ENCODE data around the gene PKD1.

Gene PKD1

DNA sequence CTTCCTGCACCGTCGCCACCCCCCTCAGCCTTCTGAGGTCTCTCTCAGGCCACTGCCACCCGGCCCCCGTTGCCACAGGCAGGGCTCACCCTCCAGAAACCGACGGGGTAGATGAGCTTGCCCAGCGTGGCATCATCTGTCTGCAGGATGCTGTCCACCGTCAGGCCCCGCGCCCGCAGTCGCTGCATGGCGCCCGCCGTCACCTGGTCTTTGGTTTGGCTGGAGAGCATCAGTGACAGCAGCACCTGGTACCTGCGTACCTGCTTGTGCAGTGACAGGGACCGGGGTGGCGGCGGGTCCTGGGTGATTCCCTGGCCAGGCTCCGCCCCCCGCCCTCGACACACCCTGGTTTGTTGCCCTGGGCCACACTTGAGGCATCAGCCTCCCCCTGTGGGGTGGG, 91.2 kb downstream of the PKD1 start:
- peaks cover 35% of the 10 kb centered on the region for H3K4me1 ChIP-seq (ENCODE audit: insufficient read depth, low read length)
- H3K9me3 ChIP-seq (ENCODE audit: low read length): no peaks in the 10 kb centered on the region
- H3K27me3 ChIP-seq (ENCODE audit: control insufficient read depth in 1 of 2, insufficient read depth in 2 of 2, low read length in 2 of 2): no peaks in the 10 kb centered on the region
- H3K27ac ChIP-seq (ENCODE audit: low read depth, low read length): no peak overlapping the region
- H3K9ac ChIP-seq (ENCODE audit: low read length): no peak overlapping the region
- no peaks in the 10 kb centered on the region for H3K36me3 ChIP-seq (ENCODE audit: insufficient read depth, low read length)
- no peak overlapping the region for H3K4me3 ChIP-seq (ENCODE audit: low read depth in 1 of 2, low read length in 2 of 2)

DNA sequence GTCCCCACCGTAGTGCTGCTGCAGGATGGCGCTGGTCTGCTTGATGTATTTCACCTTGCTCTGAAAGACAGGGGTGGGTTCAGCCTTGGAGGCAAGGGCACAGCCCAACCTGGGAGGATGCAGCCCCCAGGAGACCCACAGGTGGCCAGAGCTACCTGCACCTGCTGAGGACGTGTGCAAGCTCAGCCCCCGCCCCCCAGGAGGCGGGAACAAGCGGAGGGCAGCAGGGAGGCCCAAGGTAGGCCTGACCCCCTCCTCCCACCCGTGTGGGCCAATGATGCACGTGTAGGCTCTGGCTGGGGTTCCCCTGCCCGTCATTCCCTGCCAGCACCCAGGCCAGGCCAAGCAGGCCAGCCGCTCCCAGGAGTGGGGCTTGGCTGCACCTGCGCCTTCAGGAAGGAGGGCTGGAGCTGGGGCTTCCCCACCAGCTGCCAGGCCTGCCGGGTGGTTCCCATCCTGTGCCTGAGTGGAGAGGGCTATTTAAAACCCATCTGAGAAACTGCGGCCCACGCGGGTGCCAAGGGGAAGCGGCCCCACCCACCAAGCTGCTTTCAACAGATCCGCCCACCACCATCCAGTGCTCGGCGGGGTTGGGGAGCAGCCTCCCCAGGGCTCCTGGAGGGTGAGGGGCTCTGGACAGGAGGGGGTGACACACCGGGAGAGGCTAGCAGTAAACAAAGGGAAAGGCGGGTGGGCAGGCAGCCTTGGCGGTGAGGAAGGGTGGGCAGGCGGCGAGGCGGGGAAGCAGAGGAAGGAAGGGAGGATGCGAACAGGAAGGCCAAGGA, 91.8 kb downstream of the PKD1 start:
- Histone ChIP-seq H3K4me3 (ENCODE audit: low read depth in 1 of 2, low read length in 2 of 2) (no peak overlapping the region), H3K4me1 (ENCODE audit: insufficient read depth, low read length) (peaks cover 41% of the 10 kb centered on the region), H3K27me3 (ENCODE audit: control insufficient read depth in 1 of 2, insufficient read depth in 2 of 2, low read length in 2 of 2) (no peaks in the 10 kb centered on the region), H3K9ac (ENCODE audit: low read length) (no peak overlapping the region), H3K36me3 (ENCODE audit: insufficient read depth, low read length) (no peaks in the 10 kb centered on the region), H3K27ac (ENCODE audit: low read depth, low read length) (no peak overlapping the region), H3K9me3 (ENCODE audit: low read length) (no peaks in the 10 kb centered on the region)

- Histone ChIP-seq H3K27ac (ENCODE audit: low read depth, low read length) (no peak overlapping the region), H3K9ac (ENCODE audit: low read length) (no peak overlapping the region), H3K4me3 (ENCODE audit: low read depth in 1 of 2, low read length in 2 of 2) (no peak overlapping the region), H3K36me3 (ENCODE audit: insufficient read depth, low read length) (no peaks in the 10 kb centered on the region), H3K4me1 (ENCODE audit: insufficient read depth, low read length) (peaks cover 40% of the 10 kb centered on the region), H3K27me3 (ENCODE audit: control insufficient read depth in 1 of 2, insufficient read depth in 2 of 2, low read length in 2 of 2) (no peaks in the 10 kb centered on the region), H3K9me3 (ENCODE audit: low read length) (no peaks in the 10 kb centered on the region)
These were observed 92.6 kb downstream of the PKD1 start for GRCh38 chr16:2042986-2043666.

- H3K4me3 ChIP-seq (ENCODE audit: low read depth in 1 of 2, low read length in 2 of 2): no peak overlapping the region
These were observed 93.3 kb downstream of the PKD1 start for GRCh38 chr16:2042171-2042985.

GRCh38 chr16:2040787-2041522, 94.7 kb downstream of the PKD1 start:
- H3K4me1 ChIP-seq (ENCODE audit: insufficient read depth, low read length): peaks cover 47% of the 10 kb centered on the region
- no peaks in the 10 kb centered on the region for H3K27me3 ChIP-seq (ENCODE audit: control insufficient read depth in 1 of 2, insufficient read depth in 2 of 2, low read length in 2 of 2)
- no peak overlapping the region for H3K9ac ChIP-seq (ENCODE audit: low read length)
- no peak overlapping the region for H3K27ac ChIP-seq (ENCODE audit: low read depth, low read length)
- H3K4me3 ChIP-seq (ENCODE audit: low read depth in 1 of 2, low read length in 2 of 2): no peak overlapping the region
- H3K36me3 ChIP-seq (ENCODE audit: insufficient read depth, low read length): no peaks in the 10 kb centered on the region
- no peaks in the 10 kb centered on the region for H3K9me3 ChIP-seq (ENCODE audit: low read length)

More at GRCh38 chr16:2042171-2042985, 93.3 kb downstream of the PKD1 start:
- Histone ChIP-seq H3K36me3 (ENCODE audit: insufficient read depth, low read length) (no peaks in the 10 kb centered on the region), H3K4me1 (ENCODE audit: insufficient read depth, low read length) (peaks cover 46% of the 10 kb centered on the region), H3K27me3 (ENCODE audit: control insufficient read depth in 1 of 2, insufficient read depth in 2 of 2, low read length in 2 of 2) (no peaks in the 10 kb centered on the region), H3K27ac (ENCODE audit: low read depth, low read length) (no peak overlapping the region), H3K9me3 (ENCODE audit: low read length) (no peaks in the 10 kb centered on the region), H3K9ac (ENCODE audit: low read length) (no peak overlapping the region)

DNA sequence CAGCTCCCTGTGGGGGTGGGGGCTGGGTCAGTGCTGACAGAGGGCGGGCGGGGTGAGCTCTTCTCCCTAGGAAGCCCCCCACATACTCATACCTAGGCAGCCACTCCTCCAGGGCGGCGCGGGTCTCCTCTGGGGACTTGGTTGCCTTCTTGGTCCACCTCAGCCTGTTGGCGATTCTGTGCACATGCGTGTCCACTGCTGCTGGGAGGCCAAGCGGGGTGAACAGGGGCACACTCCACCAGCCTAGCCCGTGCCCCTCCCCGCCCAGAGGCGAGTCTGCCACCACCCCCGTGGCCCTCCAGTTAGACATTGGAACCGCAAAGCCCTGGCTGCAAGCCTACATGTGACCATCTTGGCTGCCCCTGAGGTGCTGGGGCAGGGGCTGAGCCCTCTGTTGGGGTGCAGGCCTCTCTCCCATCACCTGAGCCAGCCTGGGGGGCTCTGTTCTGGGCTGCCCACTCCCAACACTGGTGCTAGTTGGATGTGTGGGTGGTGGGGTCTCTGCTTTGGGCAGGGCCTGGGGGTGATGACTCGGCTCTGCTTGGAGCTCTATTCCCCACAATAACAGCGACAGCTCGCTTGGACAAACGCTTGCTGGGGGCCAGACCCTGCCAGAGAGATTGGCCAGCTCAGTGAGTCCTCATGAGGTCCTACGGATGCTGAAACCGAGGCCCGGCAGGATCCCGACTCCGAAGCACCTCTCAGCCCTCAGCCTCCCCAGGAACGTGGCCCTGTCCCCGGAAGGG, 95.5 kb downstream of the PKD1 start:
- no peak overlapping the region for H3K27ac ChIP-seq (ENCODE audit: low read depth, low read length)
- H3K9me3 ChIP-seq (ENCODE audit: low read length): no peaks in the 10 kb centered on the region
- peaks cover 51% of the 10 kb centered on the region for H3K4me1 ChIP-seq (ENCODE audit: insufficient read depth, low read length)
- no peak overlapping the region for H3K9ac ChIP-seq (ENCODE audit: low read length)
- H3K27me3 ChIP-seq (ENCODE audit: control insufficient read depth in 1 of 2, insufficient read depth in 2 of 2, low read length in 2 of 2): no peaks in the 10 kb centered on the region
- no peak overlapping the region for H3K4me3 ChIP-seq (ENCODE audit: low read depth in 1 of 2, low read length in 2 of 2)
- no peaks in the 10 kb centered on the region for H3K36me3 ChIP-seq (ENCODE audit: insufficient read depth, low read length)

DNA sequence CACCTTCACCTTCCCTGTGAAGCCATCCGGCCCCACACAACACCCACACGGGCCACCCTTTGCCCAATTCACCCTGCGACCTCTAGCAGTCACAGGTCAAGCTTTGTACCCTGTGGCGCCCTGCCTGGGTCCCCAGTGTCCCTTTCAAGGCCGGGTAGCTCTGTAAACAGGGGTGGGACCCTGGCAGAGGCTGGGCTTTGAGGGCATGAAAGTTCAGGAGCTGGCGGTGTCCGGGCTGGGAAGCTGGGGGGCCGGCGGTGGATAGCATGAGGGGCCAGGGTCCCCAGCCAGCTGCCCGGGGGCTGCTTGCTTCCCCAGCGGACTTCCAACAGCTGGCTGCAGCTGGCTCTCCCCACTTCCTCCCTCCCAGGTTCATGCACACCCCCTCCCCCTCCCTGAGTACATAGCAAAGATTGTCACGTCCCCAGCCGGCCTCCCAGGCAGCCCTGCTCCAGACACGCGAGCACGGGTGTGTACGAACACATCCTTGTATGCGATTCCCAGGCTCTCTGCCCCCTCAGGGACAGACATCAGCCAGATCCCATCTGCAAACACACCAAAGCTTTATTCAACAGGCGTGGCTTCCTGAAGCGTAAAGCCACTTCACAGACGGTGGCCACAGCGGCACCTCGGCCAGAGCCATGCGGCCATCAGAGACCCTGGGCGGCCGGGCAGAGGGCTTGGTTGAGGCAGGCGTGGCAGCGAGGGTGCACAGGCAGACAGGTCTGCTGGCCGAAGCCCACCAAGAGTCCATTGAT, 96.2 kb downstream of the PKD1 start:
- H3K9ac ChIP-seq (ENCODE audit: low read length): peak overlapping the region; percentile 33

More for the DNA sequence above, 96.2 kb downstream of the PKD1 start:
- Histone ChIP-seq H3K36me3 (ENCODE audit: insufficient read depth, low read length) (no peaks in the 10 kb centered on the region), H3K27me3 (ENCODE audit: control insufficient read depth in 1 of 2, insufficient read depth in 2 of 2, low read length in 2 of 2) (no peaks in the 10 kb centered on the region), H3K27ac (ENCODE audit: low read depth, low read length) (peak overlapping the region; percentile 0), H3K9me3 (ENCODE audit: low read length) (no peaks in the 10 kb centered on the region), H3K4me3 (ENCODE audit: low read depth in 1 of 2, low read length in 2 of 2) (no peak overlapping the region), H3K4me1 (ENCODE audit: insufficient read depth, low read length) (peaks cover 57% of the 10 kb centered on the region)

Data from muscle layer of colon (tissue), 2 donors.